Hypothalamus (tissue), 51 donors: Measurements from ENCODE around the gene PRR15.
"Not testable (repeated sequence)": the region's sequence is repeated elsewhere in the genome, so short reads cannot be mapped to it uniquely, and the experiment has no call there.

ENCODE experiments used
- DNase-seq, 51 donors: peaks; one replicate each; lab custom pipeline; 2025; lab: John Stamatoyannopoulos, UW

The PRR15 gene

GRCh38 chr7:29563590-29564495 is at the start of gene PRR15:
PRR15 (plus strand) TSS chr7:29563835; CDS start chr7:29566330, 2,495 bp downstream.
- DNase-seq: peak in 14 of 51 donors; percentile 5 to 53 (median 22)

- DNase-seq: no peak
These were observed 47.1 kb upstream of the PRR15 start for GRCh38 chr7:29516491-29516890.

- no peak for DNase-seq
These were observed 45.0 kb upstream of the PRR15 start for GRCh38 chr7:29518616-29519015.

GRCh38 chr7:29523728-29524127 is 39.9 kb upstream of the PRR15 start:
- DNase-seq: no peak

- DNase-seq: no peak
These were observed 36.0 kb upstream of the PRR15 start for GRCh38 chr7:29527505-29528108.

GRCh38 chr7:29528526-29528925 is 35.1 kb upstream of the PRR15 start:
- DNase-seq: not testable (repeated sequence)

DNA sequence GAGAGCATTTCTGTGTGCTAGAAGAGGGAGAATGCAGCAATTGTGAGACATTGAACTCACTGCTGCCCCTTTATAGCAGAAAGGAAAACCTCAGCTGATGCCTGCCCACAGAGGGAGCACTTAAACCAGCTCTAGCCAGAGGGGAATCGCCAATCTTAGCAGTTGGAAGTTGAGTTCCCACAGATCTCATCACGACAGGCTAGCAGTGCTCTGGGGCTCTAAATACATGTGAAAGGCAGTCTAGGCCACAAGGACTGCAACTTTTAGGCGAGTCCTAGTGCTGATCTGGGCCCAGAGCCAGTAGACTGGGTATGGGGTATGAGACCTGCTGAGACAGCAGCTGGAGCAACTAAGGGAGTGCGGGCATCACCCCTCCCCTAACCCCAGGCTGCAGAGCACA is 25.2 kb upstream of the PRR15 start:
- no peak for DNase-seq

- DNase-seq: no peak
These were observed 24.2 kb upstream of the PRR15 start for GRCh38 chr7:29539471-29539870.

GRCh38 chr7:29547421-29547820 is 16.2 kb upstream of the PRR15 start:
- DNase-seq: no peak

DNA sequence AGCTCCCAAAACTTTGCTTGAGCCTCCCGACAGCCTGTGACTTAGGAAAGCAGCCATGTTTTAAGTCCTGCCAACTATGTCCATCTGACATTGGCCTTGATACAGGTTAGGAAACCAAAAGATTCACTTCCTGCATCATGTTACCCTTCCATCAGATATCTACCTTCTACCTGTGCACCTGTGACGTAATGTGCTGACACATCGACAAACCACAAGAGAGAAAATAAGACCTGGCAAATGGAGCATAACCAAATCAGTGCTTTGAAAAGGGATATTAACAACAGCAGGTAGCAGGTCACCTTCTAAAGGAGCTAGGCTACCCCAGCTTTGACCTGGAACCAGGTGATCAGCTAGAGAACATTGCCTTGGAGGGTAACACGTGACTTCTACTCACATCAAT is 14.8 kb upstream of the PRR15 start:
- DNase-seq: no peak

- no peak for DNase-seq
These were observed 11.2 kb upstream of the PRR15 start for GRCh38 chr7:29552392-29552791.

- DNase-seq: no peak
These were observed 8.6 kb upstream of the PRR15 start for GRCh38 chr7:29555061-29555460.

DNA sequence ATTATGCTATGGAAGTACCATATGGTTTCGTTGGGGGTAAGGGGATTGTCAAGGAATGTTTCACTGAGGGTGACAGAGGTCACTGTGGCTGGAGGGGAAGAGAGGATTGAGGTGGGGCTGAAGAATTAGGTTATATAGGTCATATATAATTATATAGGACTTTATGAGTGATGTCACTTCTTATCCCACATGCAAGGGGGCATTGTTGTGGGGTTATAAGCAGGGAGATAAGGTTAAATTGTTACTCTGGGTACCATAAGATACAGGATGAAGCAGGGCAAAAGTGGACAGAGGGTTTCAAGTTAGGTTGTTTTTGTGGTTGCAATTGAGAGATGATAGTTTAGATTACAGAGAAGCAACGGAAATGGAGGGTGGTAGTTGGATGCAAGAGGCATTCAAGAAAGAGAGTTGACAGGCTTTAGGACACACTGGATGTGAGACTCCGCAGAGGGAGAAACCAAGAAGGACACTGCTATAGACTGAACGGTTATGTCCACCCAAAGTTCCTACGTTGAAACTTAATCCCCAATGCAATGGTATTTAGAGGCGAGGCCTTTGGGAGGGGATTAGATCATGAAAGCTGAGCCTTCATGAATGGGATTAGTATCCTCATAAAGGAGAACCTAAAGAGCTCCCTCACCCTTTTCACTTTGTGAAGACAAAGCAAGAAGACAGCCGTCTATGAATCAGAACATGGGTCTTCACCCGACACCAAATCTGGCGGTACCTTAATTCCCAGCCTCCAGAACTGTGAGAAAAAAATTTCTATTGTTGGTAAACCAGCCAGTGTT is 7.0 kb upstream of the PRR15 start:
- DNase-seq: no peak

DNA sequence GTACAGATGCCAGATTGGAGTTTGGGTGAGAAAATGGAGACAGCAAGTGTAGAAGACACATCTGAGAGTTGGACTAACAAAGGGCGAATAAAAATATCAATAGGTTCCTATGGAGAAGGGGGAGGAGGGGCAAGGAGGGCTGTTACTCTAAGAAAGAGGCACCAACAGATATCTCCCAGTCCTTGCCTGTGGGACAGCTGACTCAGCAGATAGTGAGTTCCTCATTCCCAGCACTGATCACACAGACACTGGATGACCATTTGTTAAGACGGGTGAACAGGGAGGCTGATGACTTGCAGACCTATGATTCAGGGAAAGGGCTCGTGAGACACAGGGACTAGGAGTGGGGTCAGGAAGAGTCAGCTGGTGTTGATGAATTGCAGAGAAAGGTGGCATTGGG is 5.7 kb upstream of the PRR15 start:
- DNase-seq: peak in 14 of 51 donors; percentile 3 to 41 (median 14)

DNA sequence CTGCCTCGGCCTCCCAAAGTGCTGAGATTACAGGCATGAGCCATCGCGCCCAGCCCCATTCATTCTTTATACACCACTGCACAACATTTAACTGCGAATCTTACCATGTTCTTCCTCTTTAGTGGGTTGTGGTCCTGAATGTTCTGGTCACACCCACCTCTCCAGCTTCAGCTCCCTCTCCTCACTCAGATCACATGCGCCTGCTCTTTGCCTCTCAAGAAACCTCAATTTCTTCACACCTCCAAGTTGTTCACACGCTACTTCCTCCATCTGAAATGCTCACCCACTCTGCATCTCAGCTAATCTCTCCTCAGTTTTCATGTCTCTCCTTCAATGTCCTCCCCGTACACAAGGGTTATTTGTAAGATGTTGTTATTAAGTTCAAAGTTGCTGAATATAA is 2.4 kb upstream of the PRR15 start:
- DNase-seq: no peak

DNA sequence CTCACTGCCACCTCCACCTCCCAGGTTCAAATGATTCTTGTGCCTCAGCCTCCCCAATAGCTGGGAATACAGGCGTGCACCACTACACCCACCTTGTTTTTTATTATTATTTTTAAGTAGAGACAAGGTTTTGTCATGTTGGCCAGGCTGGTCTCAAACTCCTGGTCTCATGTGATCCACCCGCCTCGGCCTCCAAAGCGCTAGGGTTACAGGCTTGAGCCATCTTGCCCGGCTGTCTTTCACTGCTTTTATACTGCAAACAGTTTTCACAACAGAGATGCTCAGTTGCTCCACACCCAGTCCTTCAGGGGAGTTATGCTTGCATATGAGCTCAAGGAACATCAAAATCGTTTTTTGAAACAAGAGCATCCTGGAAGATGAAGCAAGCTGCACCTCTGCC is 1.3 kb upstream of the PRR15 start:
- DNase-seq: no peak

- peak in 14 of 51 donors; percentile 5 to 38 (median 14) for DNase-seq
These were observed 1.0 kb downstream of the PRR15 start for GRCh38 chr7:29564496-29565223.

DNA sequence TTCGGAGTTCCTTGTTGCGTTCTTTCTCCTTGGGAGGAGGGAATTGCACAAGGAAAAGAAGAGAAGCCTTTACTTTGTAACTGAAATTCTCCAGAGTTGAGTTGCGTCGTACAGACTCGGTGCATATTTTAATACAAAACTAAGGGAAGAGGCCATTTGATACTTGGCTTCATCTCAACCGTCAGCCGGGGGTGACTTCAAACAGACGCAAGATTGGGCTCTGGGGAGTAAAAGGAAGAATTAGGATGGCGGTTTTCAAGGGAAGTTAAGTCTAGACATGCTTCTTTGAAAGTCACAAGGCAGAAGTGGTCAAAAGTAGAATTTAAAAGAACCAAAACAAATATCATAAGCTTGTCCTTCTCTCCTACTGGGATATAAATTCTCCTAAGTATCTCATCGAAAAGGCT is 1.6 kb downstream of the PRR15 start:
- peak in 1 of 51 donors; percentile 26 for DNase-seq

DNA sequence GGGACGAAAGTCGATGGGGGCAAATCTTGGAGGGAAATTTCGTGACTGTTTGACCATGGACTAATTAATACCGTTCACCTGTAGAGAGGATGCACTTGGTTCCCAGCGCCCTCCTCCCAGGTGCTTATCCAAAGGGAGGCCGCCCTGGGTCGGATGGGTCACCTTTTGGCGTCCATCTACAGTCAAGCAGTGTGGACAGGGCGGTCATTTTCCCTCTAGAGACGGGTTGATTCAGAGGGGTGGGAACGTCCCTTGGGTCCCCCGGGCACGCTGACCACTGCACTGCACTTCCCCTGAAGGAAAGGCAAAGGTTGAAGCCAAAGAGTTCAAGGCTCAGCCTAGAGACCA is 2.0 kb downstream of the PRR15 start:
- DNase-seq: no peak

- DNase-seq: peak in 14 of 51 donors; percentile 7 to 48 (median 22)
These were observed 2.5 kb downstream of the PRR15 start for GRCh38 chr7:29565982-29566746.
